CD4-positive, alpha-beta memory T cell (primary cell): ENCODE results near the gene SEPTIN3. TPM values are rescaled to one million over a fixed set of nuclear protein-coding genes. Genes with fewer than 3 reads are reported as not detected.

ENCODE experiments used
- CTCF ChIA-PET: fragments of 350-600 bp; sonication (Branson Sonifier 250); formaldehyde crosslinking; loops from one replicate; lab custom pipeline; 2021; ENCODE audit warnings: inconsistent platforms; ENCODE audit not compliant: partially characterized antibody; lab: Charles Lee
- POLR2A ChIA-PET: fragments of 350-600 bp; sonication (Branson Sonifier 250); formaldehyde crosslinking; loops from one replicate; lab custom pipeline; 2021; ENCODE audit not compliant: partially characterized antibody; lab: Charles Lee
- DNase-seq, 5 donors: peaks; one replicate each; pipeline versions ENCODE4 v3.0.0 to v3.0.0-alpha.2; 2020 to 2022; ENCODE audit warnings: mixed read lengths in 1 of 5
- H3K27ac ChIP-seq: one replicate; pipeline ENCODE4 v1.7.0; 2013; ENCODE audit warnings: low read depth, low read length
- H3K27me3 ChIP-seq: 2 replicates; pipeline ENCODE4 v1.7.0; 2013; ENCODE audit warnings: mild to moderate bottlenecking, low read length, moderate library complexity; ENCODE audit not compliant: insufficient read depth
- H3K36me3 ChIP-seq: 2 replicates; pipeline ENCODE4 v1.7.0; 2013; ENCODE audit warnings: mild to moderate bottlenecking, low read length, moderate library complexity; ENCODE audit not compliant: insufficient read depth
- H3K4me1 ChIP-seq: 2 replicates; pipeline ENCODE4 v1.7.0; 2013; ENCODE audit warnings: mild to moderate bottlenecking, low read length, moderate library complexity; ENCODE audit not compliant: insufficient read depth
- H3K4me3 ChIP-seq, 2 donors: one replicate each; pipeline ENCODE4 v1.7.0; 2013; ENCODE audit warnings: low read length in 2 of 2, mild to moderate bottlenecking in 1 of 2
- H3K9me3 ChIP-seq, 2 donors: one replicate each; pipeline ENCODE4 v1.7.0; 2013; ENCODE audit warnings: low read length in 2 of 2, control low read depth in 1 of 2; ENCODE audit not compliant: control insufficient read depth in 1 of 2
- H3K27ac Mint-ChIP-seq, 7 donors: one replicate each; pipeline ENCODE4 v1.8.0; 2020 to 2021; ENCODE audit warnings: mixed read lengths in 7 of 7, mild to moderate bottlenecking in 6 of 7, inconsistent platforms in 3 of 7, moderate library complexity in 3 of 7
- H3K27me3 Mint-ChIP-seq, 2 donors: one replicate each; pipeline ENCODE4 v1.8.0; 2020 to 2021; ENCODE audit warnings: mixed read lengths in 2 of 2
- H3K36me3 Mint-ChIP-seq, 2 donors: one replicate each; pipeline ENCODE4 v1.8.0; 2020 to 2021; ENCODE audit warnings: mixed read lengths in 2 of 2, inconsistent platforms in 1 of 2, mild to moderate bottlenecking in 1 of 2
- H3K4me1 Mint-ChIP-seq, 4 donors: one replicate each; pipeline ENCODE4 v1.8.0; 2020 to 2021; ENCODE audit warnings: mixed read lengths in 4 of 4, mild to moderate bottlenecking in 1 of 4
- H3K4me3 Mint-ChIP-seq, 8 donors: one replicate each; pipeline ENCODE4 v1.8.0; 2020 to 2021; ENCODE audit warnings: mixed read lengths in 8 of 8, mild to moderate bottlenecking in 7 of 8, moderate library complexity in 6 of 8, inconsistent platforms in 3 of 8
- H3K9me3 Mint-ChIP-seq, 8 donors: one replicate each; pipeline ENCODE4 v1.8.0; 2020 to 2021; ENCODE audit warnings: mixed read lengths in 8 of 8, mild to moderate bottlenecking in 5 of 8, inconsistent platforms in 3 of 8, moderate library complexity in 1 of 8
- intact Hi-C: fragments of 100-400 bp; cut with micrococcal nuclease; formaldehyde crosslinking; loops from one replicate; pipeline ENCODE4 v1.15.1; 2023
- polyA plus RNA-seq, 2 donors: library from polyadenylated mRNA; unstranded; fragments of 300-500 nt; fragmentation: Illumina TruSeq; gene quantifications; one replicate each; pipeline ENCODE4 v1.2.3, GENCODE V29; 2021
- total RNA-seq, 2 experiments: library from RNA; stranded (reverse); gene quantifications; one replicate each; pipeline ENCODE4 v1.2.3, GENCODE V29; 2021

The SEPTIN3 gene
- total and polyA plus RNA-seq, 4 experiments from 2014 or later, result 0.36 to 0.81 TPM; not detected in 2

GRCh38 chr22:41927813-41928212 is 41.4 kb upstream of the SEPTIN3 start:
- H3K4me3 ChIP-seq, result no peak overlapping the region
- Mint-ChIP-seq H3K4me1 (peaks cover 3 to 25% (median 10%) of the 10 kb centered on the region in 4 donors), H3K9me3 (peaks cover 0 to 3% (median 0%) of the 10 kb centered on the region in 8 donors), H3K27me3 (no peaks in the 10 kb centered on the region), H3K36me3 (no peaks in the 10 kb centered on the region), H3K4me3 (peak overlapping the region in 7 of 8 donors; percentile 33 to 80 (median 69)), H3K27ac (peak overlapping the region in 2 of 7 donors; percentile 42 to 85)
- H3K27me3 ChIP-seq, result no peaks in the 10 kb centered on the region
- no peak overlapping the region for H3K27ac ChIP-seq
- H3K4me1 ChIP-seq, result peaks cover 15% of the 10 kb centered on the region
- ChIA-PET CTCF (interaction anchor here (1.3 to 6.7 kb wide), 3 partner anchors 10 to 230 kb away, joined by 3 to 115 read pairs (median 22); partner anchors contain the start of gene MEI1), POLR2A (interaction anchor here (0.7 to 8.0 kb wide), 4 partner anchors 11 to 147 kb away, joined by 3 to 223 read pairs (median 26); partner anchors contain the start of gene SREBF2)
- intact Hi-C loops, result loop anchor here (5.0 kb wide), 1 partner anchor 66 kb away; no protein-coding TSS in a partner anchor
- DNase-seq, result no peak
- no peaks in the 10 kb centered on the region for H3K9me3 ChIP-seq
- no peaks in the 10 kb centered on the region for H3K36me3 ChIP-seq

- no peak overlapping the region for H3K4me3 Mint-ChIP-seq
- peaks cover 3 to 25% (median 10%) of the 10 kb centered on the region in 4 donors for H3K4me1 Mint-ChIP-seq
- H3K4me1 ChIP-seq, result peaks cover 15% of the 10 kb centered on the region
- H3K4me3 ChIP-seq, result no peak overlapping the region
- H3K27me3 Mint-ChIP-seq, result no peaks in the 10 kb centered on the region
- H3K36me3 Mint-ChIP-seq, result no peaks in the 10 kb centered on the region
- POLR2A ChIA-PET, result interaction anchor here (1.0 to 8.0 kb wide), 2 partner anchors 10 to 129 kb away, joined by 4 to 223 read pairs; partner anchors contain the start of gene CCDC134
- no peaks in the 10 kb centered on the region for H3K9me3 ChIP-seq
- H3K36me3 ChIP-seq, result no peaks in the 10 kb centered on the region
- H3K27ac Mint-ChIP-seq, result peak overlapping the region in 2 of 7 donors; percentile 70 to 80
- CTCF ChIA-PET, result interaction anchor here (6.7 kb wide), 1 partner anchor 9 kb away, joined by 115 read pairs; no protein-coding TSS in a partner anchor
- no peak for DNase-seq
- H3K27me3 ChIP-seq, result no peaks in the 10 kb centered on the region
- intact Hi-C loops, result loop anchor here (5.0 kb wide), 1 partner anchor 67 kb away; no protein-coding TSS in a partner anchor
- H3K9me3 Mint-ChIP-seq, result peaks cover 0 to 3% (median 0%) of the 10 kb centered on the region in 8 donors
- H3K27ac ChIP-seq, result no peak overlapping the region
Observed at GRCh38 chr22:41928593-41929417, 40.4 kb upstream of the SEPTIN3 start.

GRCh38 chr22:41929418-41929810 is 39.8 kb upstream of the SEPTIN3 start:
- no peak for DNase-seq
- Histone ChIP-seq H3K36me3 (no peaks in the 10 kb centered on the region), H3K27me3 (no peaks in the 10 kb centered on the region), H3K4me3 (no peak overlapping the region), H3K27ac (no peak overlapping the region), H3K9me3 (no peaks in the 10 kb centered on the region), H3K4me1 (peaks cover 15% of the 10 kb centered on the region)
- H3K9me3 Mint-ChIP-seq, result peaks cover 0 to 3% (median 0%) of the 10 kb centered on the region in 8 donors
- peaks cover 3 to 25% (median 10%) of the 10 kb centered on the region in 4 donors for H3K4me1 Mint-ChIP-seq
- intact Hi-C loops, result loop anchor here (5.0 kb wide), 1 partner anchor 67 kb away; no protein-coding TSS in a partner anchor
- H3K27ac Mint-ChIP-seq, result peak overlapping the region in 1 of 7 donors; percentile 70
- POLR2A ChIA-PET, result interaction anchor here (1.0 to 8.0 kb wide), 2 partner anchors 9 to 129 kb away, joined by 4 to 223 read pairs; partner anchors contain the start of gene CCDC134
- no peak overlapping the region for H3K4me3 Mint-ChIP-seq
- CTCF ChIA-PET, result interaction anchor here (6.7 kb wide), 1 partner anchor 8 kb away, joined by 115 read pairs; no protein-coding TSS in a partner anchor
- H3K27me3 Mint-ChIP-seq, result no peaks in the 10 kb centered on the region
- H3K36me3 Mint-ChIP-seq, result no peaks in the 10 kb centered on the region

GRCh38 chr22:41931701-41932269 is 37.5 kb upstream of the SEPTIN3 start:
- Mint-ChIP-seq H3K4me1 (peaks cover 2 to 22% (median 5%) of the 10 kb centered on the region in 4 donors), H3K27ac (peak overlapping the region in 1 of 7 donors; percentile 68), H3K9me3 (no peaks in the 10 kb centered on the region), H3K36me3 (no peaks in the 10 kb centered on the region), H3K27me3 (no peaks in the 10 kb centered on the region), H3K4me3 (no peak overlapping the region)
- no peak overlapping the region for H3K4me3 ChIP-seq
- no peaks in the 10 kb centered on the region for H3K27me3 ChIP-seq
- no peaks in the 10 kb centered on the region for H3K36me3 ChIP-seq
- POLR2A ChIA-PET, result no interaction called here
- CTCF ChIA-PET, result interaction anchor here (0.7 to 1.3 kb wide), 2 partner anchors 9 to 234 kb away, joined by 3 to 6 read pairs; no protein-coding TSS in a partner anchor
- no peaks in the 10 kb centered on the region for H3K9me3 ChIP-seq
- H3K27ac ChIP-seq, result no peak overlapping the region
- H3K4me1 ChIP-seq, result peaks cover 7% of the 10 kb centered on the region
- DNase-seq, result no peak
- intact Hi-C loops, result loop anchor here (2.0 kb wide), 1 partner anchor 25 kb away; no protein-coding TSS in a partner anchor

GRCh38 chr22:41932353-41932752 is 36.9 kb upstream of the SEPTIN3 start:
- Mint-ChIP-seq H3K27me3 (no peaks in the 10 kb centered on the region), H3K36me3 (no peaks in the 10 kb centered on the region), H3K27ac (no peak overlapping the region), H3K4me1 (peaks cover 4 to 20% (median 8%) of the 10 kb centered on the region in 4 donors), H3K9me3 (no peaks in the 10 kb centered on the region), H3K4me3 (no peak overlapping the region)
- Histone ChIP-seq H3K27ac (no peak overlapping the region), H3K27me3 (no peaks in the 10 kb centered on the region), H3K4me3 (no peak overlapping the region), H3K36me3 (no peaks in the 10 kb centered on the region), H3K4me1 (peaks cover 10% of the 10 kb centered on the region), H3K9me3 (no peaks in the 10 kb centered on the region)
- DNase-seq, result no peak
- intact Hi-C loops, result loop anchor here (2.0 kb wide), 1 partner anchor 24 kb away; no protein-coding TSS in a partner anchor
- ChIA-PET CTCF (interaction anchor here (1.3 kb wide), 1 partner anchor 8 kb away, joined by 6 read pairs; no protein-coding TSS in a partner anchor), POLR2A (no interaction called here)

GRCh38 chr22:41933411-41934177 is 35.6 kb upstream of the SEPTIN3 start:
- peaks cover 6 to 15% (median 11%) of the 10 kb centered on the region in 4 donors for H3K4me1 Mint-ChIP-seq
- no peak overlapping the region for H3K4me3 Mint-ChIP-seq
- peak overlapping the region in 3 of 7 donors; percentile 42 to 57 (median 56) for H3K27ac Mint-ChIP-seq
- H3K27me3 ChIP-seq, result no peaks in the 10 kb centered on the region
- DNase-seq, result no peak
- H3K9me3 ChIP-seq, result no peaks in the 10 kb centered on the region
- no peaks in the 10 kb centered on the region for H3K36me3 ChIP-seq
- peaks cover 10% of the 10 kb centered on the region for H3K4me1 ChIP-seq
- no peaks in the 10 kb centered on the region for H3K36me3 Mint-ChIP-seq
- no peaks in the 10 kb centered on the region for H3K27me3 Mint-ChIP-seq
- H3K27ac ChIP-seq, result no peak overlapping the region
- intact Hi-C loops, result loop anchor here (2.0 kb wide), 1 partner anchor 23 kb away; no protein-coding TSS in a partner anchor
- POLR2A ChIA-PET, result interaction anchor here (1.1 to 1.7 kb wide), 3 partner anchors 7 to 152 kb away, joined by 4 to 8 read pairs (median 5); partner anchors contain the start of genes SREBF2 and TNFRSF13C
- no peaks in the 10 kb centered on the region for H3K9me3 Mint-ChIP-seq
- CTCF ChIA-PET, result interaction anchor here (8.0 kb wide), 1 partner anchor 8 kb away, joined by 115 read pairs; the partner anchor contains the start of gene TNFRSF13C
- no peak overlapping the region for H3K4me3 ChIP-seq
